ENCODE measurements around the gene TRPM3. TPM values are rescaled to one million over a fixed set of nuclear protein-coding genes. Genes with fewer than 3 reads are reported as not detected.
A peak's percentile ranks its signal among the peaks of the same experiment; 100 is the strongest.

Gene TRPM3
- total RNA-seq, 4 donors from 2014 or later = under 0.01 to 0.26 (median under 0.01) TPM

DNA sequence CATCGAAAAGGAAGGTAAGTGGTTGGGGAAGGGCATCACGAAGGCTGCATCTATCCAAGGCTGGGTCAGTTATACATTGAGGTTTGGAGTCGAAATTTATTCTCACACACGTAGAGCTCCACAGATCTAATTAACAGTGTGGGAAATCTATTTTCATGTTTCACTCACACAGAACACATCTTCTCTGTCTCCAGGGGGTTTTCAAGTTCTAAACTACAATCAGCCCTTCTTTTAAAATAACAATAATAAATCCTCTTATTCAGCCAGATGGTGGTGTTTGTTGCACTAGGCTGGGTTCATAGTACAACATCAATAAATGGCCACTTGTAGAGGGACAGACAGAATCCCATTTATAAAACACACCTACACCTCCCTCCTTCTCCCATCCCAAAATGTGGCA lies 532.4 kb downstream of the TRPM3 start:
- H3K27me3 ChIP-seq = no peaks in the 10 kb centered on the region
- DNase-seq = no peak
- TF ChIP-seq POLR2A (IDR thresholded peaks at IDR 0.05) = no peak
- TF ChIP-seq, protein P1, sequence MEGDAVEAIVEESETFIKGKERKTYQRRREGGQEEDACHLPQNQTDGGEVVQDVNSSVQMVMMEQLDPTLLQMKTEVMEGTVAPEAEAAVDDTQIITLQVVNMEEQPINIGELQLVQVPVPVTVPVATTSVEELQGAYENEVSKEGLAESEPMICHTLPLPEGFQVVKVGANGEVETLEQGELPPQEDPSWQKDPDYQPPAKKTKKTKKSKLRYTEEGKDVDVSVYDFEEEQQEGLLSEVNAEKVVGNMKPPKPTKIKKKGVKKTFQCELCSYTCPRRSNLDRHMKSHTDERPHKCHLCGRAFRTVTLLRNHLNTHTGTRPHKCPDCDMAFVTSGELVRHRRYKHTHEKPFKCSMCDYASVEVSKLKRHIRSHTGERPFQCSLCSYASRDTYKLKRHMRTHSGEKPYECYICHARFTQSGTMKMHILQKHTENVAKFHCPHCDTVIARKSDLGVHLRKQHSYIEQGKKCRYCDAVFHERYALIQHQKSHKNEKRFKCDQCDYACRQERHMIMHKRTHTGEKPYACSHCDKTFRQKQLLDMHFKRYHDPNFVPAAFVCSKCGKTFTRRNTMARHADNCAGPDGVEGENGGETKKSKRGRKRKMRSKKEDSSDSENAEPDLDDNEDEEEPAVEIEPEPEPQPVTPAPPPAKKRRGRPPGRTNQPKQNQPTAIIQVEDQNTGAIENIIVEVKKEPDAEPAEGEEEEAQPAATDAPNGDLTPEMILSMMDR (IDR thresholded peaks at IDR 0.05) = no peak
- H3K4me1 ChIP-seq = peaks cover 0 to 45% (median 19%) of the 10 kb centered on the region in 3 donors
- H3K4me3 ChIP-seq = peak overlapping the region in 1 of 4 donors; percentile 29
- peak overlapping the region; percentile 51 to 88 (median 81) for H3K27ac ChIP-seq
- intact Hi-C loops (cut with DNase I) = no loop called here
- no peaks in the 10 kb centered on the region for H3K9me3 ChIP-seq
- 79 to 95% methylated on average over 4 of the region's 4 CpGs for WGBS, 2 donors
- no peaks in the 10 kb centered on the region for H3K36me3 ChIP-seq

DNA sequence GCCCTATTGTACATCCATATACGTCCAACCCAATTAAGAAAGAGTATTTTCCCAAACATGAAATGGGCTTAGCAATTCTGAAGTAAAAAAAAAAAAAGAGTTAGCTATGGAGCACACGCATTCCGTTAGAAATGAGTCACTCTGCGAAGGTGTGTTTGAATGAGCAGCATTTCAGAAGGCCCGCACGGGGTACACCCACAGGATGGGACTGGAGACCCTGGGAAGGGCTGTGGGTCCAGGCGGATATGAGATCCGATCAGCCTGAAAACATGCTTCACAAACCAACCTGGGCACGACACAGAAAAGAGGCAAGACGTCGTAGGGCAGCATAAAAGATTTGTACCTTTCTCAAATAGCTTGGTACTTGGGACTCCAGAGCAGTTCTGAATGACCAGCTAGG lies 533.0 kb downstream of the TRPM3 start:
- Histone ChIP-seq H3K4me1 (peaks cover 0 to 45% (median 19%) of the 10 kb centered on the region in 3 donors), H3K9me3 (no peaks in the 10 kb centered on the region), H3K36me3 (no peaks in the 10 kb centered on the region), H3K27me3 (no peaks in the 10 kb centered on the region), H3K4me3 (no peak overlapping the region), H3K27ac (peak overlapping the region in 3 of 4 donors; percentile 79 to 88 (median 83))
- intact Hi-C loops (cut with DNase I) = no loop called here
- WGBS, 2 donors = 81 to 84% methylated on average over 11 of the region's 11 CpGs
- DNase-seq = no peak
- TF ChIP-seq, protein P1 (IDR thresholded peaks at IDR 0.05) = no peak
- no peak for TF ChIP-seq POLR2A (IDR thresholded peaks at IDR 0.05)

DNA sequence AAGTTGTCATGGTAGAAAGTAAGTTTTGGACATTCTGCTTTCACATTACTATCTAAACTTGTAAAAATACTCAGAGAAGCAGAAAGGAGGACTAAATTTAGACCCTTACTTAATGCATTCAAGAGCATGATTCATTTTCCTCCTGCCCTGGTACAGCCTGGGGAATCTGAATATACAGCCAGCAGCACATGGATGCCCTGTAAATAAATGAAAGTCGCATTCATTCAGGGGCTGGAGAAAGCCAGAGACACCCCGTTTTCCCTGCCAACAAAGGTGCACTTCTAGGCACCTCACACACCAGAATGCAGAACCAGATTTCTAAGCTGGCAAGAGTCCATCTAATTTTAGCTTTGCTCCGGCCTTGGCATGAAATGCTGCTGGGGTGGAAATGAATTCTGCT lies 534.2 kb downstream of the TRPM3 start:
- WGBS, 2 donors = 28 to 42% methylated on average over 3 of the region's 3 CpGs
- intact Hi-C loops (cut with DNase I) = no loop called here

DNA sequence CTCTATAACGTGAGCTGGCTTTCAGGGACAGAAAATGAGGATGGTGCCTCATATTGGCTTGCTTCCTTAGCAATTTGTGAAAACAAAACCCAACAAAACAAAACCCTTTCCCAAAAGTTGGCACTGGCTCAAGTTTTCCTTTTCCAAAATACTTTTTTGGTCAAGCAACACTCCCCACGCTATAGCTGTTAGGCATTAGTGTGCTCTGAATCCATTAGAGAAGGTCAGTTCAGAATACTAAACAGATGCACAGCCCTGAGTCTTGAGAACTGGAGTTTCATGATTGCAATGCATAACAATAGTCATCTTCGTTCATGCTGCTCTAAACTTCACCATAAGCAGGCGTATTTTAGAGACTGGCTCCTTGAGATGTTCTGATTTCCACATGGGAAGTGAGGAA lies 534.9 kb downstream of the TRPM3 start:
- Histone ChIP-seq H3K27me3 (no peaks in the 10 kb centered on the region), H3K4me1 (peaks cover 0 to 45% (median 19%) of the 10 kb centered on the region in 3 donors), H3K4me3 (no peak overlapping the region), H3K9me3 (no peaks in the 10 kb centered on the region), H3K36me3 (no peaks in the 10 kb centered on the region), H3K27ac (peak overlapping the region in 3 of 4 donors; percentile 79 to 88 (median 83))
- DNase-seq = no peak
- WGBS, 2 donors = 48 to 64% methylated on average over 4 of the region's 4 CpGs
- no peak for TF ChIP-seq POLR2A (IDR thresholded peaks at IDR 0.05)
- TF ChIP-seq, protein P1 (IDR thresholded peaks at IDR 0.05) = no peak
- intact Hi-C loops (cut with DNase I) = no loop called here

More for the DNA sequence above, 534.2 kb downstream of the TRPM3 start:
- H3K9me3 ChIP-seq = no peaks in the 10 kb centered on the region
- no peak for DNase-seq
- H3K4me3 ChIP-seq = no peak overlapping the region
- H3K4me1 ChIP-seq = peaks cover 0 to 45% (median 19%) of the 10 kb centered on the region in 3 donors
- H3K27me3 ChIP-seq = no peaks in the 10 kb centered on the region
- TF ChIP-seq, protein P1 (IDR thresholded peaks at IDR 0.05) = no peak
- TF ChIP-seq POLR2A (IDR thresholded peaks at IDR 0.05) = no peak
- H3K27ac ChIP-seq = peak overlapping the region; percentile 2 to 88 (median 81)
- no peaks in the 10 kb centered on the region for H3K36me3 ChIP-seq

DNA sequence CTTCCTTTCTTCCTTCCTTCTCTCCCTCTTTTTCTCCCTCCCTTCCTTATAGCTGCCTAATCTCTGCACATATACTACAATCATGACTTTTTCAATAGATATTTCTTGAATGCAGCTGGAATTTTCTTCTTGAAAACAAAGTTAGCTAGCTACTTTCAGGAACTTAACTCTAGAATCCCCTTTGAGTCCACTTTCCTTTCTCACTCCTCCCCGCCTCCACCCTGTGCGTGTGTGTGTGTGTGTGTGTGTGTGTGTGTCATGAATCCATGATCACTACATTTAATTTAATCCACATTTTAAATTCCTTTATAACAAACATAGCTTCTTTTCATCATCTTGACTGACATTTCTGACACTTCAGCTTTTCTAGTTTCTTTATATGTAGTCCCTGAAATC lies 539.5 kb downstream of the TRPM3 start:
- H3K27me3 ChIP-seq = no peaks in the 10 kb centered on the region
- intact Hi-C loops (cut with DNase I) = no loop called here
- no peak for TF ChIP-seq POLR2A (IDR thresholded peaks at IDR 0.05)
- TF ChIP-seq, protein P1 (IDR thresholded peaks at IDR 0.05) = no peak
- H3K36me3 ChIP-seq = no peaks in the 10 kb centered on the region
- no peak overlapping the region for H3K4me3 ChIP-seq
- peaks cover 0 to 16% (median 2%) of the 10 kb centered on the region in 3 donors for H3K4me1 ChIP-seq
- no peaks in the 10 kb centered on the region for H3K9me3 ChIP-seq
- H3K27ac ChIP-seq = no peak overlapping the region
- 74 to 85% methylated on average over 2 of the region's 2 CpGs for WGBS, 2 donors
- no peak for DNase-seq

All from esophagus squamous epithelium (tissue), 5 donors.